CD4-positive, CD25-positive, alpha-beta regulatory T cell (primary cell): Measurements from ENCODE around the gene GHRL. TPM values are rescaled to one million over a fixed set of nuclear protein-coding genes. Genes with fewer than 3 reads are reported as not detected.
"Not testable (repeated sequence)": the region's sequence is repeated elsewhere in the genome, so short reads cannot be mapped to it uniquely, and the experiment has no call there.

ENCODE experiments used
- ATAC-seq, 2 donors: fragments of 150-1000 bp; cut with Tn5 transposase; one replicate each; pipeline ENCODE4 v1.10.0; 2021; ENCODE audit warnings: low read depth in 2 of 2, moderate number of reproducible peaks in 2 of 2, moderate library complexity in 1 of 2
- DNase-seq, 3 donors: peaks; one replicate each; pipeline versions ENCODE4 v3.0.0 to v3.0.0-alpha.2; 2012 to 2022; ENCODE audit warnings: mixed read lengths in 1 of 3
- H3K27ac ChIP-seq: one replicate; pipeline ENCODE4 v1.7.0; 2013; ENCODE audit warnings: mild to moderate bottlenecking, low read length; ENCODE audit not compliant: insufficient read depth, poor library complexity, severe bottlenecking
- H3K27me3 ChIP-seq: one replicate; pipeline ENCODE4 v1.7.0; 2013; ENCODE audit warnings: low read length; ENCODE audit not compliant: control insufficient read depth, insufficient read depth
- H3K36me3 ChIP-seq: one replicate; pipeline ENCODE4 v1.7.0; 2013; ENCODE audit warnings: mild to moderate bottlenecking, low read length, moderate library complexity; ENCODE audit not compliant: control insufficient read depth, insufficient read depth
- H3K4me1 ChIP-seq: 2 replicates; pipeline ENCODE4 v1.7.0; 2013; ENCODE audit warnings: mild to moderate bottlenecking, low read length; ENCODE audit not compliant: insufficient read depth, control insufficient read depth, poor library complexity, severe bottlenecking
- H3K4me3 ChIP-seq: one replicate; pipeline ENCODE4 v1.7.0; 2013; ENCODE audit warnings: low read depth, mild to moderate bottlenecking, low read length, moderate library complexity
- H3K9me3 ChIP-seq, 2 experiments: 1 replicate in 1 of 2; 2 replicates in 1 of 2; pipeline ENCODE4 v1.7.0; 2013; ENCODE audit warnings: low read length in 2 of 2, mild to moderate bottlenecking in 1 of 2, moderate library complexity in 1 of 2; ENCODE audit not compliant: control insufficient read depth in 2 of 2
- H3K27ac Mint-ChIP-seq, 3 donors: one replicate each; pipeline ENCODE4 v1.8.0; 2020 to 2022; ENCODE audit warnings: mild to moderate bottlenecking in 3 of 3, mixed read lengths in 3 of 3, moderate library complexity in 2 of 3
- H3K27me3 Mint-ChIP-seq: one replicate; pipeline ENCODE4 v1.8.0; 2022; ENCODE audit warnings: mild to moderate bottlenecking, mixed read lengths
- H3K36me3 Mint-ChIP-seq: one replicate; pipeline ENCODE4 v1.8.0; 2020; ENCODE audit warnings: mixed read lengths
- H3K4me1 Mint-ChIP-seq, 4 donors: one replicate each; pipeline ENCODE4 v1.8.0; 2020 to 2022; ENCODE audit warnings: mixed read lengths in 4 of 4, mild to moderate bottlenecking in 1 of 4
- H3K4me3 Mint-ChIP-seq, 4 donors: one replicate each; pipeline ENCODE4 v1.8.0; 2020 to 2022; ENCODE audit warnings: mild to moderate bottlenecking in 4 of 4, mixed read lengths in 4 of 4, moderate library complexity in 3 of 4
- H3K9me3 Mint-ChIP-seq, 7 donors: one replicate each; pipeline ENCODE4 v1.8.0; 2020 to 2022; ENCODE audit warnings: mixed read lengths in 7 of 7, mild to moderate bottlenecking in 3 of 7, moderate library complexity in 2 of 7
- polyA plus RNA-seq, 4 donors: library from polyadenylated mRNA; unstranded; fragments of 300-500 nt; fragmentation: Illumina TruSeq; gene quantifications; one replicate each; pipeline ENCODE4 v1.2.3, GENCODE V29; 2021
- total RNA-seq: library from RNA; stranded (reverse); gene quantifications from one replicate; pipeline ENCODE4 v1.2.3, GENCODE V29; 2022

GHRL gene
- total and polyA plus RNA-seq, 5 donors from 2014 or later: 0.47 to 1.1 (median 0.85) TPM; not detected in 1

- Mint-ChIP-seq H3K4me3 (no peak overlapping the region), H3K36me3 (peaks cover 57% of the 10 kb centered on the region), H3K4me1 (peaks cover 2 to 5% (median 3%) of the 10 kb centered on the region in 4 donors), H3K27ac (no peak overlapping the region), H3K27me3 (no peaks in the 10 kb centered on the region), H3K9me3 (no peaks in the 10 kb centered on the region)
- Histone ChIP-seq H3K27me3 (no peaks in the 10 kb centered on the region), H3K36me3 (peaks cover 91% of the 10 kb centered on the region), H3K4me1 (no peaks in the 10 kb centered on the region), H3K27ac (no peak overlapping the region), H3K9me3 (no peaks in the 10 kb centered on the region), H3K4me3 (no peak overlapping the region)
- ATAC-seq: no peak
- DNase-seq: no peak
Measured at GRCh38 chr3:10305331-10305902, 12.7 kb upstream of the GHRL start.

GRCh38 chr3:10304905-10305304 lies 12.2 kb upstream of the GHRL start:
- H3K9me3 Mint-ChIP-seq: no peaks in the 10 kb centered on the region
- no peaks in the 10 kb centered on the region for H3K27me3 Mint-ChIP-seq
- no peak overlapping the region for H3K27ac Mint-ChIP-seq
- no peaks in the 10 kb centered on the region for H3K9me3 ChIP-seq
- DNase-seq (no peak), ATAC-seq (no peak)
- peaks cover 91% of the 10 kb centered on the region for H3K36me3 ChIP-seq
- no peaks in the 10 kb centered on the region for H3K4me1 ChIP-seq
- H3K4me3 Mint-ChIP-seq: no peak overlapping the region
- no peak overlapping the region for H3K4me3 ChIP-seq
- H3K27ac ChIP-seq: no peak overlapping the region
- H3K27me3 ChIP-seq: no peaks in the 10 kb centered on the region
- H3K36me3 Mint-ChIP-seq: peaks cover 55% of the 10 kb centered on the region
- H3K4me1 Mint-ChIP-seq: peaks cover 2 to 5% (median 3%) of the 10 kb centered on the region in 4 donors

- Mint-ChIP-seq H3K4me3 (no peak overlapping the region), H3K27me3 (no peaks in the 10 kb centered on the region), H3K9me3 (no peaks in the 10 kb centered on the region), H3K27ac (peak overlapping the region in 1 of 3 donors; percentile 65), H3K36me3 (peaks cover 53% of the 10 kb centered on the region), H3K4me1 (peaks cover 0 to 13% (median 9%) of the 10 kb centered on the region in 4 donors)
- H3K9me3 ChIP-seq: no peaks in the 10 kb centered on the region
- no peaks in the 10 kb centered on the region for H3K27me3 ChIP-seq
- H3K4me3 ChIP-seq: no peak overlapping the region
- H3K4me1 ChIP-seq: no peaks in the 10 kb centered on the region
- ATAC-seq (no peak), DNase-seq (no peak)
- peaks cover 91% of the 10 kb centered on the region for H3K36me3 ChIP-seq
- H3K27ac ChIP-seq: no peak overlapping the region
Measured at GRCh38 chr3:10303785-10304184, 11.0 kb upstream of the GHRL start.

- Mint-ChIP-seq H3K36me3 (peaks cover 51% of the 10 kb centered on the region), H3K9me3 (no peaks in the 10 kb centered on the region), H3K27ac (peak overlapping the region in 1 of 3 donors; percentile 65), H3K4me1 (peaks cover 0 to 13% (median 9%) of the 10 kb centered on the region in 4 donors), H3K4me3 (no peak overlapping the region), H3K27me3 (no peaks in the 10 kb centered on the region)
- Histone ChIP-seq H3K4me3 (no peak overlapping the region), H3K27me3 (no peaks in the 10 kb centered on the region), H3K36me3 (peaks cover 87% of the 10 kb centered on the region), H3K9me3 (no peaks in the 10 kb centered on the region), H3K27ac (no peak overlapping the region), H3K4me1 (no peaks in the 10 kb centered on the region)
- ATAC-seq (no peak), DNase-seq (no peak)
Measured at GRCh38 chr3:10303105-10303504, 10.4 kb upstream of the GHRL start.

GRCh38 chr3:10300087-10300486 lies 7.3 kb upstream of the GHRL start:
- Mint-ChIP-seq H3K9me3 (no peaks in the 10 kb centered on the region), H3K4me3 (no peak overlapping the region), H3K36me3 (peaks cover 44% of the 10 kb centered on the region), H3K27ac (peak overlapping the region in 1 of 3 donors; percentile 75), H3K27me3 (no peaks in the 10 kb centered on the region), H3K4me1 (peaks cover 0 to 11% (median 7%) of the 10 kb centered on the region in 4 donors)
- DNase-seq: no peak
- H3K36me3 ChIP-seq: peaks cover 64% of the 10 kb centered on the region
- no peak overlapping the region for H3K27ac ChIP-seq
- ATAC-seq: no peak
- no peaks in the 10 kb centered on the region for H3K27me3 ChIP-seq
- no peaks in the 10 kb centered on the region for H3K9me3 ChIP-seq
- H3K4me1 ChIP-seq: no peaks in the 10 kb centered on the region
- H3K4me3 ChIP-seq: no peak overlapping the region

GRCh38 chr3:10299679-10300078 lies 6.9 kb upstream of the GHRL start:
- H3K27me3 ChIP-seq: no peaks in the 10 kb centered on the region
- H3K4me1 ChIP-seq: no peaks in the 10 kb centered on the region
- Mint-ChIP-seq H3K27ac (peak overlapping the region; percentile 52 to 75 (median 54)), H3K4me1 (peaks cover 0 to 11% (median 7%) of the 10 kb centered on the region in 4 donors), H3K36me3 (peaks cover 41% of the 10 kb centered on the region), H3K4me3 (no peak overlapping the region), H3K27me3 (no peaks in the 10 kb centered on the region), H3K9me3 (no peaks in the 10 kb centered on the region)
- H3K36me3 ChIP-seq: peaks cover 60% of the 10 kb centered on the region
- ATAC-seq (no peak), DNase-seq (no peak)
- H3K27ac ChIP-seq: no peak overlapping the region
- no peak overlapping the region for H3K4me3 ChIP-seq
- H3K9me3 ChIP-seq: no peaks in the 10 kb centered on the region

GRCh38 chr3:10299175-10299574 lies 6.4 kb upstream of the GHRL start:
- ATAC-seq: no peak
- Mint-ChIP-seq H3K27me3 (no peaks in the 10 kb centered on the region), H3K4me3 (no peak overlapping the region), H3K4me1 (peaks cover 0 to 13% (median 8%) of the 10 kb centered on the region in 4 donors), H3K36me3 (peaks cover 41% of the 10 kb centered on the region), H3K27ac (peak overlapping the region; percentile 52 to 75 (median 54)), H3K9me3 (no peaks in the 10 kb centered on the region)
- Histone ChIP-seq H3K27ac (no peak overlapping the region), H3K36me3 (peaks cover 55% of the 10 kb centered on the region), H3K4me3 (no peak overlapping the region), H3K4me1 (no peaks in the 10 kb centered on the region), H3K27me3 (no peaks in the 10 kb centered on the region), H3K9me3 (no peaks in the 10 kb centered on the region)
- DNase-seq: no peak

GRCh38 chr3:10298064-10298463 lies 5.3 kb upstream of the GHRL start:
- not testable (repeated sequence) for ATAC-seq, H3K4me3 ChIP-seq, H3K27me3 Mint-ChIP-seq, H3K4me3 Mint-ChIP-seq, H3K27me3 ChIP-seq, DNase-seq, H3K27ac ChIP-seq, H3K9me3 Mint-ChIP-seq, H3K4me1 ChIP-seq, H3K27ac Mint-ChIP-seq, H3K9me3 ChIP-seq
- Mint-ChIP-seq H3K36me3 (peaks cover 34% of the 10 kb centered on the region), H3K4me1 (peaks cover 0 to 14% (median 10%) of the 10 kb centered on the region in 4 donors)
- H3K36me3 ChIP-seq: peaks cover 44% of the 10 kb centered on the region
